DMS114 treated with DMSO at 0.1 percent for 48 hours (cell line): Measurements from ENCODE around the gene ACOX3.

ENCODE experiments used
- DNase-seq: peaks from one replicate; lab custom pipeline; 2025; ENCODE audit not compliant: unreplicated experiment; lab: John Stamatoyannopoulos, UW

Gene ACOX3

DNA sequence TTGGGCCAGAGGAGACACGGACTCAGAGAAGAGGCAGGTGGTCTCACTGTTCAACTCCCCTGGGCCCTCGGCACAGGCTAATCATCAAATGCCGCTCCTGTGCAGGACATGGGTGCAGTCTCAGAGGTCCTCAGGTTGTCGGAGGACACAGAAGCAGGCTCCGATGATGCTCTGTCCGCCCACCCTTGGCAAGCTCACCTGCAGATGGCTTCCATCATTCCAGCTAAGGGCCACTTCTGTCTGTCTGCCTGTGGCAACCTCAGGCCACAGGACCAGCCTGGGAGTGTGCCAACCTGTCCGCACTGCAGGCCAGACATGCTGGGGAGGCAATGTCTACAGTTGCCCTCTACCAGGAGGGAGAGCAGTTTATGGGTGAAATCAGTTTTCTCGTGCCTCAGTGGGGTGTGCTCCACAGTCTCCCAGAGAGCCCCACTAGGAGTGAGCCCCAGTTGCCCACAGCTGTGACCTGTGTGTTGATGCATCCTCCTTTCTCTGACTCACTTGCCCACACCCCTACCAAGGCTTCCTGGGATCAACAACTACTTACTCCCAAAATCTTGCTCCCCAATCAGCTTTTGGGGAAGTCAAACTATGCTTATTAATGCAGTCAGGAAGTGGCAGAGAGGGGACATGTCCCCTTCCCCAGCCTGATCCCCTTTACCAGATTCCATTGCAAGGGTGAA lies 115.1 kb downstream of the ACOX3 start:
- DNase-seq: no peak

DNA sequence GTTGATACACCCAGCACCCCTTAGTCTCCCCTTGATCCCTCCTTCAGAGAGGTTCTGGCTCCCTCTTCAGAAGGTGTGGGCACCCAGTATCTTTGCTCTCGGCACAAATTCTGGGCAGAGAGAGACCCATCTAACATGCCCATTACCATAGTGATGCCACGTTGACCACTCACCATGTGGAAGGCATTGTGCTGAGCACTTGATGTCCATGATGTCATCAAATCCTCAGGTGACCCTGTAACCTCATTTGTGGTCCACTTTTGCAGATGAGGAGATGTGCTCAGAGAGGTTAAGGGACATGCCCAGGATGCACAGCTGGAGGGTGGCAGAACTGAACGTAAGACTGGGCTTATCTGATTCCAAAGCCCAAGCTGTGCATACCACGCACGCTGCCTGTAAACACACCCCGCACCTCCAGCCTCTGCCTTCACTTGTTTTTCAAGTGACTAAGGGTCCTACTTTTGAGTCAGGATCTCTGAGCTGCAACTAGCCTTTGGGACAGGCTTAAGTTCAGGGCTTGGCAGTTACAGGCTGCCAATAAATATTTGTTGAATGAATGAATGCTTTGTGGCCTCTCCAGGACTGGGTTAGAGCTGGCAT lies 115.8 kb downstream of the ACOX3 start:
- no peak for DNase-seq

GRCh38 chr4:8323947-8324555 lies 116.5 kb downstream of the ACOX3 start:
- DNase-seq: no peak

DNA sequence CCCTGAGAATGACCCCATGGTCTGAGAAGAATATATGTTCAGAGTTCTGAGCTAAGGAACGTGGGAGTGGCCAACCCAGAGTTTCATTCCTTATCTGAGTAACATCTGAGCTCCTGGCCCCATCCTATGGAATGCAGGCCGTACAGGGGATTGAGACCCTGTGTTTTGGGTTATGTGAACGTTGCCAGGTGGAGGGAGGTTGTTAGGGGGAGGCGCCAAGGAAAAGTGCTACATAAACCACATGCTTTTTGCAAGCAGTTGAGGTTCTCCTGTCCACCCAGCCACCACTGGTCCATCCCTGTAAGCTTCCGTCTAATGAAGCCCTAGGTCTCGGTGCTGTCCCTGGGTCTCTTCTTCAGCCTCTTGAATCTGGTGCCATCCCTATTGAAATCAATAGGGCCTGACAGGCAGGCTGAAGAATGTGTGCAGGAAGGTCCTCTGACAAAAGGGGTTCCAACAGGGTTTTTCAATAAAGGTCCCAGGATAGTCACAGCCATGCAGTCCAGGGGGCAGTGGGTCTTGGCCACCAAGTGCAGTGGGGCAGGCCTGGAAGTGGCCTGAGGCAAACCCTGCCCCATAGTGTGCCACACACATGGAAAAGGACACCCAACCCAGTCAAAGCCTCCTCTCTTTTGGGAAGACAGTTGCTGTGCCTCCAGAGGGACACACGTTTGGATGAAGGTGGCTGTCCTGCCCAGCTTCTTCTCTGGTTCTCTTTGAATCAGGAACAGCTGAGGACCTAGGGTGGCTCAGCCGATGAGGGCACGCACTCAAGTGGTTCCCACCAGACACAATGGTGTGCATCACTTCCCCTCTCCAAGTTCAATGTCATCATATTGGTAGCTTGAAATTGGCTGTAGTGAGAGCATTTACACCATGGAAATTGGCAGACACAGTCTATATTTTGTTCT lies 117.5 kb downstream of the ACOX3 start:
- no peak for DNase-seq

DNA sequence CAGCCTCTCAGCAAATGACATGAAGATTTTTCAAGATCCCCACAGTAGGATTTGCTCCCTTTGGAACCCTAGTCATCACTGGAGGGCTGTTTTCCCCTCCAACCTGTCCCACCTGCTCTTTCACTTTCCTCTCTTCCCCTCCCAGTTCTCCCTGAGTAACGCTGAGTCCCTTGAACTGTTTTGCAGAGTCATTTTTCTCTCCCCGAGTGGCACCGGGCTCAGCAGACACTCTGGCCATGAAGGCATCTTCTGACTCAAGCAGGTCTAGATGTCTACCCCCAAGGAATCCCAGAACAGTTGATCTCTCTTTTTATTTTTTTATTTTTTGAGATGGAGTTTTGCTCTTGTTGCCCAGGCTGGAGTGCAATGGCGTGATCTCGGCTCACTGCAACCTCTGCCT lies 118.8 kb downstream of the ACOX3 start:
- no peak for DNase-seq

GRCh38 chr4:8321220-8321619 lies 119.3 kb downstream of the ACOX3 start:
- DNase-seq: no peak

GRCh38 chr4:8320386-8320750 lies 120.2 kb downstream of the ACOX3 start:
- no peak for DNase-seq

DNA sequence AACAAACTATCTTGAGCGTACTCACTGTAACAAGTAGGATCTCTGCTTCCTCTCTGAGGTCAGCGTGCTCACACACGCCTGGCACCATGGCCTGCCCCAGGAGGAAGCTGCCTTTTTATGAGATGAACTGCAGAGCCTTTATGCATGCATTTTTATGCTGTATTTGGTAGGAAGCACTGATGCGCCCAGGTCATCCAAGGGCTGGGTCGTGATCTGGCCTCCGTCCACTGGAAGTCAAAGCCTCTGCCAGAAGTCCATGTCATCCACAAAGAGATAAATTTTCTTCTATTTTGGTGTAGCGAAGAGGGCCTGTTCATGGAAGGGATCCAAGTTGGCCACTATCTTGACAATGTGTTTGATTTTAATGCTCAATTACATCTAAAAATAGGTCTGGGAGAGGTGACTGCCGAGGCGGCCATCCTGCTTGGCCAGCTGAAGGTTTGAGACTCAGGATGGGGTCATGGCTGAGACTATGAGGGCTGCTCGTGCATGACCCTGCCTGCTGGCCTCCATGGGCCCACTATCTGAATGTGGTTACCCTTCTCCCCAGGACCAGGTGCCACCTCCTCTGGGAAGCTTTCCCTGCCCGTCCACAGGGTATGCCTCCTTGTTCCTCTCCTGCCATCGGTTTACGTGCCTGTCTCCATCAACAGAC lies 120.7 kb downstream of the ACOX3 start:
- no peak for DNase-seq

- no peak for DNase-seq
Measured at GRCh38 chr4:8319061-8319460, 121.5 kb downstream of the ACOX3 start.

DNA sequence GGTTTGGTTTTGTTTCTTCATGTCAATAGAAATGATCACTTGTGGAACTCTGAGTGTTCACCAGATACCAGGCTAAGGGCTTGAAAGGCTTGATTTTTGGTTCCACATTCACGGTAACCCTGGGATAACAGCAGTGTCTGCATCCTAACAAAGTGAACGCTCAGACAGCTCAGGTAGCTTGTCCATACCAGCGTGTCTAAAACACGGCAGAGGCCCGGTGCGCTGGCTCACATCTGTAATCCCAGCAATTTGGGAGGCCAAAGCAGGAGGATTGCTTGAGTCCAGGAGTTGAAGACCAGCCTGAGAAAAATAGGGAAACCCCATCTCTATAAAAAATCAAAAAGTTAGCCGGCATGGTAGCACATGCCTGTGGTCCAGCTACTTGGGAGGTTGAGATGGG lies 122.0 kb downstream of the ACOX3 start:
- no peak for DNase-seq

- no peak for DNase-seq
Measured at GRCh38 chr4:8317474-8317873, 123.0 kb downstream of the ACOX3 start.

- DNase-seq: no peak
Measured at GRCh38 chr4:8316911-8317351, 123.6 kb downstream of the ACOX3 start.
